HG03196 (cell line): ENCODE data around the gene SCO1.
"Not testable (repeated sequence)": the region's sequence is repeated elsewhere in the genome, so short reads cannot be mapped to it uniquely, and the experiment has no call there.

Source experiments
- ATAC-seq: cut with Tn5 transposase; IDR thresholded peaks from one replicate; pipeline ENCODE4 v1.9.1; 2021; ENCODE audit not compliant: unreplicated experiment

SCO1 gene

DNA sequence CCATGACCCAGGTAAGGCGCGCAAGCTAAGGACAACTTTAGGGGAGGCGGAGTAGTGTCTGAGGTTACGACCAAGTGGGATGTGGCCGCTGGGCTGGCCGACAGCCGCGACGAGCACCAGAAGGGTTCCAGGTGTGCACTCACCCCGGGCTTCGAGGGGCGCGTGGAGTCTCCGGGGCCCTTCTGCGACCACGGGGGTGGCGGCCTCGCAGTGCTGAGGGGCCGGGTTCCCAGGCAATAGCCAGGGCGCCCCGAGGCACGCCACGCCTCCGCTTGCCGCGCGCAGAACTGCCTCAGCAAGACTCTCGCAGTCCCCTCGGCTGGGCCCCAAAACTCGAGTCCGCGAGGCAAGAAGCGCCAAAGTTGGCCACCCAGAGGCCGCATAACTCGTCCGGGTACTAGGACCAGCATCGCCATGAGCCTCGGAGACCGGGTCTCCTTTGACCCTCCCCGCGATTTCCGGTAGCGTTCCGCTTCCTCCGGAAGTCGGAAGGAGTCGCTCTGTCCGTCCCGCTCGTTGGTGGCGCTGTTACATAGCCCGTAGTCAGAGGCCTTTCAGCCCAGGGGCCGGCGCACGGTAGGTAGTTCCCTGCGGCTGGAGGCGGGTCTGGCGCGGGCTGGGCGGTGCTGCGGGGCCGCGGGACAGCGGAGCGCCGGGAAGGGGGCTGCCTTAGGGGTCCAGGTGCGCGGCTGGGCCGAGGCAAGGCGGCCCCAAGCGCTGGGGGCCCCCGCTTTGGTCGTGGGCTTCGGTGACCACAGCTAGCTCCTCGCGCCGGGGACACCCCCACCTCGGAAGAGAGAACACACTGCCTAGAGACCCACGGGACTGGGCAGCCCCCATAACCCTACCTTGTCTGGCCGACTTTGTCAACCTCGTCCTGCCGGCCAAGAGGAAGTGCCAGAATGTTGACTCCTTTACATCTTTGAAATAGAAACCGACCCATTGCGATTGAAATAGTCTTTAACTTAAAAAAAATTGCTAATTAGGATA is at the start of gene SCO1, which contains the start of gene ADPRM:
Gene SCO1 (minus strand): TSS at position 442 of the 990 bp plus-strand sequence. CDS start 26 bp downstream, at position 416.
Gene ADPRM (plus strand): TSS at position 503 of the 990 bp plus-strand sequence. CDS start 7,333 bp downstream, outside the sequence.
- peak; percentile 91 for ATAC-seq

DNA sequence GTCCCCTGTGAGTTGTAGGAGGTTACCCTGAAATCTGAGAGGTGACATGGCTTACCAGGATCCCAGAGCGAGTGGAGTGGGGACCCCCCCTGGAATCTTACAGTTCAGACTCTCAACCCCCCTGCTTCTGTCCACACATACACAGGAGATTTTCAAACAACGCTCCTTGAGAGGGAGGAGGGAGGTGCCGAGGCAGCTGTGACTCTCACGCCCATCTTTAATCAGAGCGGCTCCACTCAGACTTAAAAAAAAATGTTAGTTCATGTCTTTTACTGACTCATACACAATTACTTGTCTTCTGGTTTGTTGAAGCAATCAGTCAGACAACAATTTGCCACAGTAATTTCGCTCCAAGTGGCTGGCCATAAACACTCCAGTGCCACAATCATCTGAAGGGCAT is 47.9 kb upstream of the SCO1 start:
- ATAC-seq = no peak

DNA sequence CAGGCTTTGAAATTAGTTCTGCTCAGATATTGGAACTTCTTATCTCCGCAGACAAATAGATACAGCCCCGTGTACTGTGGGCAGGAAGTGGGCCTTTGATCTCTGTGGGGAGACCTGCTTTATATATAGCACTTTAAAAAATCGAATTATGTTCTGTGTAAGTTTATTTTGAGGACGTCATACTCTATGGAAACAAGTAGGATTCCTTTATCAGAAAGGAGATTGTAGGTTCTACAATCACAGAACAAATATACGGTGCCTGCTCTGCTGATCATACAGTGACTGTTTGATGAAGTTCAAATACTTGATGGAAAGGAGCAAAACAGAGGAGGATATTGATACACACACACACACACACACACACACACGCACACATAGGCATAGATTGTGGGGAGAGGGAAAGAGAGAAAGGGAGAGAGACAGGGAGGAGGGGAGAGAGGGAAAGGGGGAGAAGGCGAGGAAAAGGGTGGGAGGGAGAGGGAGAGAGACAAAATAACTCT is 47.2 kb upstream of the SCO1 start:
- ATAC-seq = no peak

DNA sequence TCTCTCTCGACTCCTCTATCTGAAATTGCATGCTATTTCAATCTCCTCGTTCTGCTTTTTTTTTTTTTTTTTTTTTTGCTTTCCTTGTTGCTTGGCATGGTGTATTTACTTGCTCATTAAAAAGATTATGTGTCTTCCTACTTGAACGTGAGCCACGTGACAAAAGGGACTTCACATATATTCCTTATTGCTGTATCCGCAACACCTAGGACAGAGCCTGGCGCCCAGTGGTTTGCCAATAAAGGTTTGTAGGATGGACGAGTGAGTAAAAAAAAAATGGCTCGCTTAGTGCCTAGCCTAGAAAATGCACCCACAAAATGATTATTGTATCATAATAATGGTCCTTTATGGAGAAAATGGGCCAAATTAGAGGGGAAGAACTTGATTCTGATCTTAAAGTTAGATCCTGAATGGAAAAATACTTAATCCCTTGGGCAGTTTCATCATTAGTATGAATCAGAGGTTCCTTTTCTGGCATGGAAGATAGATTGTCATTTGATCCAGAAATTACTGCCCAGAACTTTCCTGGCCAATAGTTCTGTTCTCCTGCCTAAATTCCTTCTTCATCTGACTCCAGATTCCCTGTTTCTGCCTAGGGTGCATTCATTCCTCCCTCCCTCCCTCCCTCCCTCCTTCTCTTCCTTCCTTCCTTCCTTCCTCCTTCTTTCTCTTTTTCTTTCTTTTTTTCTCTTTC is 46.1 kb upstream of the SCO1 start:
- no peak for ATAC-seq

DNA sequence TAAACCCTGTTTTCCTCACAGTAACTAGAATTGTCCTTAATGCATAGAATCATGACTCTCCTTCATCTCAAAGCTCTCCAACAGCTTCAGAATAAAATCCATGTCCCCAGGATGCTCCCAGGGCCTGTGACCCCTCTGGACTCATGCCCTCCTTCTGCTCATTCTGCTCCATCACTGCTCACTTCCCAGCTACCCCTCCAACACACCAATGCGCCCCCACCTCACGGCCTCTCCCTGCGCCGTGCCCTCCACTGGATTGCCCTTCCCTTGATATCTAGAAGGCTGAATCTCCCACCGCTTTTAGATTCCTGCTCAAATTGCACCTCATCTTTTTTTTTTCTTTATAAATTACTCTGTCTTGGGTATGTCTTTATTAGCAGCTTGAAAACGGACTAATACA is 45.1 kb upstream of the SCO1 start:
- no peak for ATAC-seq

DNA sequence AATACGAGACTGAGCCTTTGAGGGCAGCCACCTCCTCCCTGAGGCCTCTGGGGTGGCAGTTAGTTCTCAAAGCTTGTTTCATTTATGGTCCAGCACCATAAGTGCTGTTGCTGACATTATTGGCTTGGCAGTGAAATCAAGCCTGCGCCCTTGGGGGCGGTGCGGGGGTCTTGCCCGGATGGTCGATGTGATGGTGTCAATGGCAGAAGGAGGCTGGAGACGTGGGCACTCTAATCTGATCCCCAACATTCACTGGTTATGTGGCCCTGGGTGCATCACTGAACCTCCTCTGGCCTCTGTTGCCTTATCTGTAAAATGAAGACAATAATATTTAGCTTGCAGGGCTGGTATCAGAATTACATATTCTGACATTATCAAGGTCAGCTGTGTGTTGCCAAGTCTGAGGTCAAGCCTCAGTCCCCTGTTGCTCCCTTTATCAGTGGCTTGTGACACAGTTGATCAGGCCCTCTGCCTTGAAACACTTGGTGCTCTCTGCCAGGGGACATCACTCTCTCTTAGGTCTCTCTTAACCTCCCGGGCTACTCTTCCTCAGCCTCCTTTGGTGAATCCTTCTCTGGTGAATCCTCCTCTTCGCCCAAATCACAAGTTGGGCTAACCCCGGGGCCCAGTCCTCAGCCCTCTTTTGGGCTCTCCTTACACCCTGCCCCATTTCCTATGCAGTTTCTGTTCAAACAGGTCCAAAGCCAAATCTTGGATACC is 44.2 kb upstream of the SCO1 start:
- ATAC-seq = no peak

DNA sequence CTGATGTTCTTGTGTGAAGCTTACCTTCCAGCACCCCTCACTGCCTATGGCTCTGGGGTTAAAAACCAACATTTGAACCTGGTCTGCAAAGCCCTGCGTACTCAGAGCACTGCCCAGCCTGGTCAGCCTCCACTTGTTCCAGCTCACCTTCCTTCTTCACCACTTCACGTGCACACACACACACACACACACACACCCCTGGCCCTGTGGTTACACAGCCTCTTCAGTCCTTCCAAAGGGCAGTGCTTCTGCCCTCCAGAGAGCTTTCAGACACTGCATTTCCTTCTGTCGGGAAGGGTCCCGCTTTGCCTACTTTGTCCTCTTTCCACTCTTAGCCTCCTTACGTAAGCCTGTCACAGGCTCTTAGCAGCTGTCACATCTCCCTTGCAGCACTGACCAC is 42.1 kb upstream of the SCO1 start:
- no peak for ATAC-seq

DNA sequence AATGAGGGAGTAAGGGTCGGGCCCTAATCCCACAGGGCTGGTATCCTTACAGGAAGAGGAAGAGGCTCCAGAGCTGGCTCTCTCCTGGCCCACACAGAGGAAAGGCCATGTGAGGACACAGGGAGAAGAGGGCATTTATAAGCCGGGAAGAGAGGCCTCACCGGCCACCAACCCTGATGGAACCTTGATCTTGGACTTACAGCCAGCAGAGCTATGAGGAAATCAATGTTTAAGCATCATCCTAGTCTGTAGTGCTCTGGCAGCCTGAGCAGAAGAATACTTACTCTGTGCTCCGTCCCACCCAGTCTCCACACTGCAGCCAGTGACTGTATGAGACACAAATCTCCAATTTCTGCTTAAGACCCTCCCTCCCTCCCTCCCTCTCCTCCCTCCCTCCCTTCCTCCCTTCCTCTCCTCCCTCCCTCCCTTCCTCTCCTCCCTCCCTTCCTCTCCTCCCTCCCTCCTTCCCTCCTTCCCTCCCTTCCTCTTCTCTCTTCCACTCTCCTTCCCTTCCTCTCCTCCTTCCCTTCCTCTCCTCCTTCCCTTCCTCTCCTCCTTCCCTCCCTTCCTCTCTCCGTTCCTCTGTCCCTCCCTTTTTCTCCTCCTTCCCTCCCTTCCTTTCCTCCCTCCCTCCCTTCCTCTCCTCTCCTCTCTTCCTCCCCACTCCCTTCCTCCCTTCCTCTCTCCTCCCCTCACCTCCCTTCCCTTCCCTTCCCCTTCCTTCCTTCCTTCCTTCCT is 41.4 kb upstream of the SCO1 start:
- ATAC-seq = no peak

DNA sequence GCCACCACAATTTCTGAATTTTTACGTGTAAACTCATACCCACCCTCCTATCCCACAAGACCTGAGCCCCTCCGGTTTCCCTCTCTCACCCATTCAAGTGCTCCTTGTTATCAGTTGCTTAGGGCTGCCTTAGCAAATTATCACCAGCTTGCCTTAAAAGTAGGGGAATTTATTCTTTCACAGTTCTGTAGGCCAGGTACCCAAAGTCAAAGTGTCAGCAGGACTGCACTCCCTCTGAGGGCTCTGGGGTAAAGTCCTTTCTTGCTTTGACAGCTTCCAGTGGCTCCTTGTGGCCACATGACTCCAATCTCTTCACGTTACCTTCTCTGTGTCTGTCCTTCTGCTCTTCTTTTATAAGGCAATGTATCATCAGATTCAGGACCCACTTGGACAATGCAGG is 40.4 kb upstream of the SCO1 start:
- no peak for ATAC-seq

DNA sequence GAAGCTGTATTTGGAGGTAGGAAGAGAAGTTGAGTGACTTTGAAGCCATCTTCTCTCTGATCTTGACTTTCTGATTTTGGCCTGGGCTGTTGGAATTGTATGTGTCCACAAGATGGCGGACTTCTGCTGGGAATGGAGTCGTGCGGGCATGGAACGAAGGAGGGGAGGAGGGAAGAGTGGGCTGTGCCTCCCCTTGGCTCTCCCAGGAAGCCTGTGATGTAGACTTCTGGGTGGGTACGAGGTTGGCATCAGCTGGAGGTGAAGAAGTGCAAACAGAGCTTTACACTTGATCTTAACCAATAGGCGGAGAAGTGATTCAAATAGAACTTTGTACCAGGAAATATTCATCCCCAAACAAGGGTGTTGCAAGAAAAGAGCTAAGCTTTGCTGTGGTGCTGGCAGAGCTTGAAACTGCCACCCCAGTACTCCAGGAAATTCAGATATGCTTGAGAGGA is 39.9 kb upstream of the SCO1 start:
- no peak for ATAC-seq

DNA sequence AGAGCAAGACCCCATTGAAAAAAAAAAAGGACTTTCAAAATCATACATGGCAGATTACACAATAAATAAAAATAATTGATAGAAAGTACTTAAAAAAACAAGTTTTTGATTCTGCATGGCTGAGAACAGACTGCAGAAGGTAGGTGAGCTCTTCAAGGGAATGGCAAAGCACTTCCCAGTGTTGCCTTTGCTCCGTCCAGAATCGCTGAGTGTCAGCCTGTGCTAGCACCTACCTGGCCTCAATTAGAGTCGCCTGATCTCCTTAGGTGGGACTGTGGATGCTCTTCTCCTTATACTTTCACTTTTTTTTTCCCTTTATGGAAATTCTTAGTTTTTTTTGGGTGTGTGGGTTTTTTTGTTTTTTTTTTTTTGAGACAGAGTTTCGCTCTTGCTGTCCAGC is 38.5 kb upstream of the SCO1 start:
- ATAC-seq = no peak

DNA sequence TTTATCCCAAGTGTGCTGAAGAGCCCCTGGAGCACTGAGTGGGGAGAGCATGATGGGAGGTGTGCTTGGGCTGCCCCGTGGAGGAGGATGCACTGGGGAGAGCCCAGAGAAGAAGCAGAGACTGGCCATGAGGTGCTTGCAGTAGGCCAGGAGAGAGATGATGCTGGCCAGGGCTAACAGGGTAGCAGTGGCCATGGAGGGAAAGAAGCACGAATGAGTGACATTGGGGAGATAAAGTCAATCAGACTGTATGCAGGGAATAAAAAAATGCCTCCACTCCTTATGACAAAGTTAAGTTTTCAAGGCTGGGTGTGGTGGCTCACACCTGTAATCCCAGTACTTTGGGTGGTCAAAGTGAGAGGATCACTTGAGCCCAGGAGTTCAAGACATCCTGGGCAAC is 37.9 kb upstream of the SCO1 start:
- ATAC-seq = no peak

DNA sequence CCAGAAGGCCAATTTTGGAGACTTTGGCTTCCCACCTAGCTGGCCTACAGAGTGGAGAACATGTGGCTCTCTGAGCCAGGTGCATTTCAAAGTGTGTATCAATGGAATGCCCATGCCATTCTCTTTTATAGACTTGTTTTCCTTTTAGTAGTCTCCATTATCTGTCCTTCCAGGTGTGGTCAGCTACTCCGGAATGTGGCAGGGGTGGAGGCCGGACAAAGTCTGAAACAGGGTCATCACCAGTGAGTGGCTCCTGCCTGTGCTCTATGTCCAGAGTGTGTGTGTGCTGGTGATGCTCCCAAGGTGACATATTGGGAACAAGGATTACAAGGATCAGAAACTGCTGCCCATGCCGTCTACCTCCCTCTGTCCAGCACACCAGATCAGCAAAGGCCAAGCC is 36.3 kb upstream of the SCO1 start:
- ATAC-seq = no peak

DNA sequence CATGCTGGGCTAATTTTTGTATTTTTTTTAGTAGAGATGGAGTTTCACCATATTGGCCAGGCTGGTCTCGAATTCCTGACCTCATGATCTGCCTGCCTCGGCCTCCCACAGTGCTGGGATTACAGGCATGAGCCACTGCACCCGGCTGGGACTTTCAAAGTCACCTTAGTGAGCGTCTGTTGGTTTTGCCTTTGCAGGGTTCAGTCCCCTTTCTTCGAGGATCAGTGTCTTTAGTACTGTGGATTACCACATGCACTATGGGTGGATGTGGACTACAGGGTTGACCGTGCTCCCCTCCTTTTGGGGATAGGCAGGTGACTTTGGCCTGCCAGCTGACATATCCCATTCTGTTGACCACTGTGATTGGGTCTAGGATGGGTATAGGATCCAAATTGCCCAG is 34.8 kb upstream of the SCO1 start:
- not testable (repeated sequence) for ATAC-seq

DNA sequence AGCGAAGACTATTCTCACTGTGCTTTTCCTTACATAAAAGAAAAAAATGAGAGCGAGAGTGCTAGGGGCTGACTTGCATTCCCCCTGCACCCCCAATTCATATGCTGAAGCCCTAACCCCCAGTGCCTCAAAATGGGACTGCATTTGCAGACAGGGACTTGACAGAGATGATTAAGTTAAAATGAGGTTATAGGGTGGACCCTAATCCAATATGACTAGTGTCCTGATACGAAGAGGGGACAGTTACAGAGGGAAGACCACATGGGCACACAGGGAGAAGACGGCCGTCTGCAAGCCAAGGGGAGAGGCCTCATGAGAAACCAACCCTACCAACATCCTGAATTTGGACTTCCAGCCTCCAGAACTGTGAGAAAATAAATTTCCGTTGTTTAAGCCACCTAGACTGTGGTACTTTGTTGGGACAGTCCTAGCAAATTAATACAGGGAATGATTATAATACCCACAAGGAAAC is 34.1 kb upstream of the SCO1 start:
- no peak for ATAC-seq

DNA sequence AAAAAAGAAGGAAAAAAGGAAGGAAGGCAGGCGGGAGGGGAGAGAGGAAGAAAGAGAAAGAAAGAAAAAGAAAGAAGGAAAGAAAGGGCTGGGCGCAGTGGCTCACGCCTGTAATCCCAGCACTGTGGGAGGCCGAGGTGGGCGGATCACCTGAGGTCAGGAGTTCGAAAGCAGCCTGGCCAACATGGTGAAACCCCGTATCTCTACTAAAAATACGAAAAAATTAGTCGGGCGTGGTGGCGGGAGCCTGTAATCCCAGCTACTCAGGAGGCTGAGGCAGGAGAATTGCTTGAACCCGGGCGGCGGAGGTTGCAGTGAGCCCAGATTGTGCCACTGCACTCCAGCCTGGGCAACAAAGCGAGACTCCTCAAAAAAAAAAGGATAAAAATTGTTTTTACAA is 32.9 kb upstream of the SCO1 start:
- not testable (repeated sequence) for ATAC-seq

DNA sequence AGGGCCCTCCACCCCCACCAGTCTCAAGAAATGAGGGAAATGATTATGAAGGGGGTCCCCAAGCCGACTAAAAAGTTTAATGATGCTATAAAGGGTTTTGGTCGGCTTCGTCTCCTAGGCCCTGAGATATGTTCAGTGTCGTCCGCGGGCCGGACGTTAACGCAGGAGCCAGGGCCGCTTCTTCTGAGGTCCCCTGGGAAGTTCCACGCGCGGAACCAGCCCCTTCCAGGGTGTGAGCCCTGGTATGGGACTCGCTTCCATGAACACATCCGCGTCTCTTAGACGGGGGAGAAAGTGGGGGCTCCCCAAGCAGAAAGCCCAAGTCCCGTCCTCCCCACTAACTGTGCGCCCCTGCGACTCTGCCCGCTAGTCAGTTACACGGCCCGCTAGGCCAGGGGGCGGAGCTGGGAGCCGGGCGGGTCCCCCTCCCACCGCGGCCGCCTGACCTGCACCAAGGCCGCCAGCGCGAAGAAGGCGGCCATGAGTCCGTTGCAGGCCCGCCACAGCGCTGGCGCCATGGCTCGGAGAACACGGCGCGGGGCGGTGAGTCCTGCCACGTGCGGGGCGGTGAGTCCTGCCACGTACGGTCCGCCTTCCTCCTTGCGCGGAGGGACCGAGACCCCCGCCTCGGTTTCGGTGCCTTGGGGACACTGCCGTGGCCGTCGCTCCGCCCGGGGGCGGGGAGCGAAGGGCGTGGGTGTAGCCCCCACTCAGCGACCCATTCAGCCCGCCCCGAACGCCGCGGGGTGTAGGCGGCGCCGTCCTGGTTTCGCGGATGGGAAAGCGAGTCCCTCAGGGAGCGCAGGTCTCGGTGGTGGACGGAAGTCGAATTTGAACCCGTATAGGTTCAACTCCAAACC is 32.2 kb upstream of the SCO1 start, which contains the start of gene TMEM220:
Gene TMEM220 (minus strand): TSS at position 690 of the 860 bp plus-strand sequence. CDS start 172 bp downstream, at position 518.
- ATAC-seq = peak; percentile 57

DNA sequence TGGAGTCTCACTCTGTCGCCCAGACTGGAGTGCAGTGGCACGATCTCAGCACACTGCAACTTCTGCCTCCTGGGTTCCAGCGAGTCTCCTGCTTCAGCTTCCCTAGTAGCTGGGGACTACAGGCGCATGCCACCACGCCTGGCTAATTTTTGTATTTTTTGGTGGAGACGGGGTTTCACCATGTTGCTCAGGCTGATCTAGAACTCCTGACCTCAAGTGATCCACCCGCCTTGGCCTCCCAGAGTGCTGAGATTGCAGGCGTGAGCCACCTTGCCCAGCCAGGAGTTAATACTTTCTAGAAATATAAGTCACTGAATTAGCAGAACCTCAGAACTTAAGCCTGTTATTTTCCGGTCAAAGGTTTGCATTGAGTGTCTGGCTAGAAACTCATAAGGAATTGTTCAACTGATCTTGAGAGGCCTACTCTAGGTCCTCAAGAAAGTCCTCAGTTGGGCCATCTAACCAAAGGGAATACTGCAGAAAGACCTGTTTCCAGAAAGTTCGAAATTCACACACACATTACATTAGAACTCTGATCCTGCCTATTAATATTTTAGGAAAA is 31.1 kb upstream of the SCO1 start:
- no peak for ATAC-seq

DNA sequence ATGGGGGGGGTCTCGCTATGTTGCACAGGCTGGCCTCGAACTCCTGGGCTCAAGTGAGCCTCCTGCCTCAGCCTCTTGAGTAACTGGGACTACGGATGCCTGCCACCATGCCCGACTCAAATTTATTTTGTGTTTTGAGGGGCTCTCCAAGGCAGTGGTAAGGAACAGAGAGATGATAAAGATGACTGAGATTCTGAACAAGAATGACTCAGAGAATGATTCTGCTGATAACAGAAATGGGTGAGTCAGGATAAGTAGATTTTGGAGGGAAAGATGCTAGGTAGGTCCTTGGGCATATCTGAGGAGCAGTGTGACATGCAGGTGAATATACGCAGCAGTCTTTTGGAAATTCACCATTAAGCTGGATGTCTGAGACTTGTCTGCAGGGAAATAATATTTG is 29.9 kb upstream of the SCO1 start:
- ATAC-seq = no peak
